ENCODE results near the gene PIRT.

Gene PIRT

GRCh38 chr17:10777890-10778289 lies 60.0 kb downstream of the PIRT start:
- TF ChIP-seq ZNF639 (tag by site-specific recombination; IDR thresholded peaks at IDR 0.05) (no peak), ZNF148 (tag by site-specific recombination; IDR thresholded peaks at IDR 0.05; ENCODE audit: borderline replicate concordance) (no peak), ZBTB21 (tag by site-specific recombination; IDR thresholded peaks at IDR 0.05) (no peak), ZNF654 (tag by site-specific recombination; IDR thresholded peaks at IDR 0.05; ENCODE audit: low read depth) (no peak), ZNF416 (tag by site-specific recombination; IDR thresholded peaks at IDR 0.05) (no peak), ZNF112 (tag by site-specific recombination; IDR thresholded peaks at IDR 0.05) (no peak)
- H3K4me1 ChIP-seq (ENCODE audit: control insufficient read depth, insufficient read depth, low read length): no peaks in the 10 kb centered on the region
- H3K36me3 ChIP-seq (ENCODE audit: control insufficient read depth in 2 of 2, insufficient read depth in 1 of 2, low read length in 2 of 2): no peaks in the 10 kb centered on the region
- H3K27ac ChIP-seq (ENCODE audit: extremely low read depth, low read depth, low read length): no peak overlapping the region
- H3K9me3 ChIP-seq (ENCODE audit: control insufficient read depth, insufficient read depth, low read depth, low read length): no peaks in the 10 kb centered on the region
- H3K4me3 ChIP-seq (ENCODE audit: low read depth, low read length): no peak overlapping the region
- CTCF ChIA-PET: no interaction called here
- POLR2A ChIA-PET: no interaction called here

DNA sequence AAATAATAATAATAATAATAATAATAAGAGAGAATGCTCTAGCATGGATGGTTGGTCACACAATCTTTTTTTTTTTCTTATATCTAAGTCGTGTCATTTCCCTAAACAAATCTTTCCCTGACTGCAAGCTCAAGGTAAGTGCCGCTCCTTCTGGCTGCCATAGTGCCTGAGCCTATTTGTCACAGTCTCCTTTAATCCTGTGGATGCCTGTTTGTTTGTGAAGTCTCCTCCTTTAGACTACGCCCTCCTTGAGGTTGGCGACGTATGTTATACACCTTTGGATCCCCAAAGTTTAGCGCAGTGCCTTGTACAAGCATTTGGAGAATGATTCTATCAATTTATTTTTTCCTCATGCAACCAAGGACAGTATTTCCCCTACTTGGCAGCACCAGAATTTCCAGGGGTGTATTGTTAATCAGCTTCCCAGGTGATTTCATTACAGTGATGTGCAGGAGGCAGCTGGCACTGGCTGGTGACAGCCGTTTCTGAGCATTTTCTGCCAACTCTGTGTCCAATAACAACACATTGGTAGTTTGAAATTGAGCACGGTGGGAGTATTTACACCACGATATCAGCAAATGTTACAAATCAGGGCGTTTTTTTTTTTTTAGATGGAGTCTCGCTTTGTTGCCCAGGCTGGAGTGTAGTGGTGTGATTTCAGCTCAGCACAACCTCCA lies 60.6 kb downstream of the PIRT start:
- POLR2A ChIA-PET: no interaction called here
- CTCF ChIA-PET: no interaction called here
- TF ChIP-seq, protein P1, sequence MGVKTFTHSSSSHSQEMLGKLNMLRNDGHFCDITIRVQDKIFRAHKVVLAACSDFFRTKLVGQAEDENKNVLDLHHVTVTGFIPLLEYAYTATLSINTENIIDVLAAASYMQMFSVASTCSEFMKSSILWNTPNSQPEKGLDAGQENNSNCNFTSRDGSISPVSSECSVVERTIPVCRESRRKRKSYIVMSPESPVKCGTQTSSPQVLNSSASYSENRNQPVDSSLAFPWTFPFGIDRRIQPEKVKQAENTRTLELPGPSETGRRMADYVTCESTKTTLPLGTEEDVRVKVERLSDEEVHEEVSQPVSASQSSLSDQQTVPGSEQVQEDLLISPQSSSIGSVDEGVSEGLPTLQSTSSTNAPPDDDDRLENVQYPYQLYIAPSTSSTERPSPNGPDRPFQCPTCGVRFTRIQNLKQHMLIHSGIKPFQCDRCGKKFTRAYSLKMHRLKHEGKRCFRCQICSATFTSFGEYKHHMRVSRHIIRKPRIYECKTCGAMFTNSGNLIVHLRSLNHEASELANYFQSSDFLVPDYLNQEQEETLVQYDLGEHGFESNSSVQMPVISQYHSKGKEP (tag by site-specific recombination; IDR thresholded peaks at IDR 0.05): no peak
- TF ChIP-seq ZNF501 (tag by site-specific recombination; IDR thresholded peaks at IDR 0.05): no peak
- TF ChIP-seq, protein P2, sequence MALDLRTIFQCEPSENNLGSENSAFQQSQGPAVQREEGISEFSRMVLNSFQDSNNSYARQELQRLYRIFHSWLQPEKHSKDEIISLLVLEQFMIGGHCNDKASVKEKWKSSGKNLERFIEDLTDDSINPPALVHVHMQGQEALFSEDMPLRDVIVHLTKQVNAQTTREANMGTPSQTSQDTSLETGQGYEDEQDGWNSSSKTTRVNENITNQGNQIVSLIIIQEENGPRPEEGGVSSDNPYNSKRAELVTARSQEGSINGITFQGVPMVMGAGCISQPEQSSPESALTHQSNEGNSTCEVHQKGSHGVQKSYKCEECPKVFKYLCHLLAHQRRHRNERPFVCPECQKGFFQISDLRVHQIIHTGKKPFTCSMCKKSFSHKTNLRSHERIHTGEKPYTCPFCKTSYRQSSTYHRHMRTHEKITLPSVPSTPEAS (tag by site-specific recombination; IDR thresholded peaks at IDR 0.05): no peak
- TF ChIP-seq, protein P3, sequence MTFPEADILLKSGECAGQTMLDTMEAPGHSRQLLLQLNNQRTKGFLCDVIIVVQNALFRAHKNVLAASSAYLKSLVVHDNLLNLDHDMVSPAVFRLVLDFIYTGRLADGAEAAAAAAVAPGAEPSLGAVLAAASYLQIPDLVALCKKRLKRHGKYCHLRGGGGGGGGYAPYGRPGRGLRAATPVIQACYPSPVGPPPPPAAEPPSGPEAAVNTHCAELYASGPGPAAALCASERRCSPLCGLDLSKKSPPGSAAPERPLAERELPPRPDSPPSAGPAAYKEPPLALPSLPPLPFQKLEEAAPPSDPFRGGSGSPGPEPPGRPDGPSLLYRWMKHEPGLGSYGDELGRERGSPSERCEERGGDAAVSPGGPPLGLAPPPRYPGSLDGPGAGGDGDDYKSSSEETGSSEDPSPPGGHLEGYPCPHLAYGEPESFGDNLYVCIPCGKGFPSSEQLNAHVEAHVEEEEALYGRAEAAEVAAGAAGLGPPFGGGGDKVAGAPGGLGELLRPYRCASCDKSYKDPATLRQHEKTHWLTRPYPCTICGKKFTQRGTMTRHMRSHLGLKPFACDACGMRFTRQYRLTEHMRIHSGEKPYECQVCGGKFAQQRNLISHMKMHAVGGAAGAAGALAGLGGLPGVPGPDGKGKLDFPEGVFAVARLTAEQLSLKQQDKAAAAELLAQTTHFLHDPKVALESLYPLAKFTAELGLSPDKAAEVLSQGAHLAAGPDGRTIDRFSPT (tag by site-specific recombination; IDR thresholded peaks at IDR 0.05): no peak
- no peak for TF ChIP-seq ZNF223 (tag by site-specific recombination; IDR thresholded peaks at IDR 0.05)
- TF ChIP-seq ZNF266 (tag by site-specific recombination; IDR thresholded peaks at IDR 0.05; ENCODE audit: low read depth): no peak
- TF ChIP-seq ZNF324 (tag by site-specific recombination; IDR thresholded peaks at IDR 0.05): no peak
- no peak for TF ChIP-seq ZNF148 (tag by site-specific recombination; IDR thresholded peaks at IDR 0.05; ENCODE audit: borderline replicate concordance)
- TF ChIP-seq ZNF518A (tag by site-specific recombination; conservative IDR thresholded peaks at IDR 0.05; ENCODE audit: low read depth): no peak
- no peak for TF ChIP-seq KLF7 (tag by site-specific recombination; IDR thresholded peaks at IDR 0.05; ENCODE audit: borderline replicate concordance)
- no peak for TF ChIP-seq ZNF366 (tag by site-specific recombination; conservative IDR thresholded peaks at IDR 0.05)
- no peak for TF ChIP-seq ZNF830 (tag by site-specific recombination; IDR thresholded peaks at IDR 0.05; ENCODE audit: low read depth)

More for the DNA sequence above, 60.6 kb downstream of the PIRT start:
- Histone ChIP-seq H3K27ac (ENCODE audit: extremely low read depth, low read depth, low read length) (no peak overlapping the region), H3K4me3 (ENCODE audit: low read depth, low read length) (no peak overlapping the region), H3K9me3 (ENCODE audit: control insufficient read depth, insufficient read depth, low read depth, low read length) (no peaks in the 10 kb centered on the region), H3K4me1 (ENCODE audit: control insufficient read depth, insufficient read depth, low read length) (no peaks in the 10 kb centered on the region), H3K36me3 (ENCODE audit: control insufficient read depth in 2 of 2, insufficient read depth in 1 of 2, low read length in 2 of 2) (no peaks in the 10 kb centered on the region)
